Fibroblast of pulmonary artery (primary cell): Measurements from ENCODE around the gene HBG1.

Source experiments
- DNase-seq: peaks from one replicate; pipeline ENCODE4 v3.0.0-alpha.2; 2010; ENCODE audit warnings: low read depth
- H3K4me3 ChIP-seq: replicated peaks from 2 replicates; pipeline ENCODE4 v1.5.1; 2011; ENCODE audit warnings: low read depth, mild to moderate bottlenecking, control low read depth, low read length, moderate library complexity
- TF ChIP-seq, protein P1 (sequence below): IDR thresholded peaks from 2 replicates; pipeline ENCODE4 v1.5.1; 2011; ENCODE audit warnings: mild to moderate bottlenecking, control low read depth, low read length, inconsistent platforms; ENCODE audit errors: missing control alignments

HBG1 gene

DNA sequence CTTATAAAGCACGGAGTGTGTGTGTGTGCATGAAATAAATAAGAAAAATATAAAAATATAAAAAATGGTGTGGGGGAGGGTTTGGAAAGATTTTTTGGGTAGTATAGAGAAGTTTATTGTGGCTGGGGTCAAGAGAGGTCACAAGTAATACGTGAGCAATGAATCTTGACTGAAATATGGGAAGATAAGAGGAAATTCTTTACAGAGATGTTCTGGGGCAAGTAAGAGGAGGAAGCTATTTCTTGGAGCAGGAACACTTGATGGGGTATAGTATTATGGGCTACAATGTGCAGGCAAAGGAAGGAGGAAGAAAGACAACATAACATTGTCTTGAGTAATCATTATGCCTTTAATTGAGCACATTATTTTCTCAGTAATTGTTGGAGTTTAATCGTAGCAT is 17.5 kb downstream of the HBG1 start:
- DNase-seq, result no peak
- no peak overlapping the region for H3K4me3 ChIP-seq
- TF ChIP-seq, protein P1, sequence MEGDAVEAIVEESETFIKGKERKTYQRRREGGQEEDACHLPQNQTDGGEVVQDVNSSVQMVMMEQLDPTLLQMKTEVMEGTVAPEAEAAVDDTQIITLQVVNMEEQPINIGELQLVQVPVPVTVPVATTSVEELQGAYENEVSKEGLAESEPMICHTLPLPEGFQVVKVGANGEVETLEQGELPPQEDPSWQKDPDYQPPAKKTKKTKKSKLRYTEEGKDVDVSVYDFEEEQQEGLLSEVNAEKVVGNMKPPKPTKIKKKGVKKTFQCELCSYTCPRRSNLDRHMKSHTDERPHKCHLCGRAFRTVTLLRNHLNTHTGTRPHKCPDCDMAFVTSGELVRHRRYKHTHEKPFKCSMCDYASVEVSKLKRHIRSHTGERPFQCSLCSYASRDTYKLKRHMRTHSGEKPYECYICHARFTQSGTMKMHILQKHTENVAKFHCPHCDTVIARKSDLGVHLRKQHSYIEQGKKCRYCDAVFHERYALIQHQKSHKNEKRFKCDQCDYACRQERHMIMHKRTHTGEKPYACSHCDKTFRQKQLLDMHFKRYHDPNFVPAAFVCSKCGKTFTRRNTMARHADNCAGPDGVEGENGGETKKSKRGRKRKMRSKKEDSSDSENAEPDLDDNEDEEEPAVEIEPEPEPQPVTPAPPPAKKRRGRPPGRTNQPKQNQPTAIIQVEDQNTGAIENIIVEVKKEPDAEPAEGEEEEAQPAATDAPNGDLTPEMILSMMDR, result no peak

DNA sequence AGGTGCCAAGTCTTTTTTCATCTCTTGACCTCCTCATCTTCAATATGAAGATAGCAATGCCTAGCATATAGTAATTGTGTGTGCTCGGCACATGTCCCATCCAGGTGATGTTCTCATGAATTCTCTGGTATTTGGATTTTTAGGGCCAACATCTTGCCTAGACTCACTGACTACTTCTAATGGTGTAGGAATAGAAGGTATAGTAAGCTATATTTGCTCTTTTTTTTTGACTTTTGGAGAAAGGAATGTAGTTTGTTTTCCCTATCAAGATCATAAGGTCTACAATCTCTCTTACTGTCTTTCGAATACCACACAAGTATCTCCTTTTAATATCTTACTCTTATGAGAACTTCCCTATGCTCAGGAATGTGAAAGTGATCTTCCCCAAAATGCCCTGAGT is 18.5 kb downstream of the HBG1 start:
- no peak overlapping the region for H3K4me3 ChIP-seq
- DNase-seq, result no peak
- TF ChIP-seq, protein P1, result no peak

DNA sequence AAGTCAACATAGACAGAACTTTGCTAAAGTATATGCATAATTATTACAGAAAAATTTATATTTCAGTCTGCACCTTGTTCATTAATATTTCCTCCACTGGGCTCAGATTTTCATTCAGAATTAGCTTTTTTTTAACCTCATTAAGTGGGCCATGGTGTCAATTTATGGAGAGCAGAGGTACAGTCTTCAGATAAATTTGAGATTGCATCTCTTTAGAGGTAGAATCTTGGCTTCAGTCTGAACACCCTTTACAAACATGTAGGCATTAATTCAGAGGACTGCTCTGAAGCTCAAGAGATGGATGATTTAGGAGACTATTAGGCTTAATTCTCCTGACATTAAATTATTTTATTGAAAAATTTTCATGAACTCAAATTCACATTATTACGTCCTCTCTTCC is 19.4 kb downstream of the HBG1 start:
- TF ChIP-seq, protein P1, result no peak
- H3K4me3 ChIP-seq, result no peak overlapping the region
- no peak for DNase-seq

DNA sequence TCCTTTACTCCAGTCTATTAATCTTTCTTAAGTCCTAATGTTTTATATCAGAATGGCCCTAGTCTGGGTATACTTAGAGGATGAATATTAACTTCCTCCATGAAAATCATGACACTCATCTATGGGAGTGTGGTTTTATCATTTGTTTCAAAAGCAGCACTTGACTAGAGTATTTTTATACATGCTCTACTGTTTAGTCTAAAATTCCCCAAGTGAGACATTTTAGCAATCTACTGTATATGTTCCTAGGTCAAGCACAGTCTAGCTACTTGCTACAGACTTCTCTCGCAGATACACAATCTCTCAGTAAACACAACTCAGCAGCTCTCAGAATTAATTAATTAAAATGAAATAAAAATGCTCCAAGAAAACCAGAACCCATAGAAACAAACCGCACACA is 19.9 kb downstream of the HBG1 start:
- no peak overlapping the region for H3K4me3 ChIP-seq
- TF ChIP-seq, protein P1, result no peak
- no peak for DNase-seq

DNA sequence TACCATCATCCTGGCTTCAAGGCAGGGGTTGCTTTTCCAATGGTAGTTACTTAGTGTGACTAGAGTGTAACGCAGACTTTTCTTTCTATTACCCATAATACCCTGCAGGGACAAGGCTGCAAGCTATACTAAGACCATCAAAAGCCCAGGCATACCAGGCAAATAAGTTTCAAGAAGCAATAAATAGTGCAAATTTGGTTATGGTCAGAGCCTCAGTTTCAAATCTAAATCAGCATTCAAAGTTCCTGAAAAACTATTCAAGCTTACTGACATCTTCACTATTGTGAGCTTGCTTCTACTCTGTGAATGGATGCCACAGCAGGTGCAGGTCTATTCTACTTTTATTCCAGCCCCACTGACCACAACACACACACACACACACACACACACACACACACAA is 20.3 kb downstream of the HBG1 start:
- H3K4me3 ChIP-seq, result no peak overlapping the region
- DNase-seq, result no peak
- TF ChIP-seq, protein P1, result no peak

DNA sequence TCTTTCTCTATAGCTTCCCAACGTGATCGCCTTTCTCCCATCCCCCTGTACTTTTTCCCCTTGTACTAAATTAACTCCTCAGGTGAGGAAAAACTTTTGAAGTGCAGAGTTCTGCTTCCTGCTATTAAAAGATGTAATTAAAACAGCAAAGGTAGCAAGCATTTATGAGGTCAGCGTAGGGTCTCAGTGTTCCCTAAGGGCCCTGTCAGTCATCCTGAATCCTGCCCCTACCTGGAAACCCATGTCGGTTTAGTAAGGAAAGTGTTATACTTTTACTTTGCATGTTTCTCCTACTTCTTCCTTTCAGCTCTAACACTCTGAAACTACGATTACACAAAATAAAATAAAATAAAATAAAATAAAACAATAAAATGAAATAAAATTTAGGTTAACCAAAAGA is 21.5 kb downstream of the HBG1 start:
- no peak for DNase-seq
- TF ChIP-seq, protein P1, result no peak
- no peak overlapping the region for H3K4me3 ChIP-seq

DNA sequence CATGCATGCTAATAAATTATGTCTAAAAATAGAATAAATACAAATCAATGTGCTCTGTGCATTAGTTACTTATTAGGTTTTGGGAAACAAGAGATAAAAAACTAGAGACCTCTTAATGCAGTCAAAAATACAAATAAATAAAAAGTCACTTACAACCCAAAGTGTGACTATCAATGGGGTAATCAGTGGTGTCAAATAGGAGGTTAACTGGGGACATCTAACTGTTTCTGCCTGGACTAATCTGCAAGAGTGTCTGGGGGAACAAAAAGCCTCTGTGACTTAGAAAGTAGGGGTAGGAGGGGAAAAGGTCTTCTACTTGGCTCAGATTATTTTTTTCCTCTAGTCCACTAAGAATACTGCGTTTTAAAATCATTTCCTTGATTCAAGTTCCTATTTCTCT is 22.0 kb downstream of the HBG1 start:
- no peak overlapping the region for H3K4me3 ChIP-seq
- DNase-seq, result no peak
- TF ChIP-seq, protein P1, result no peak
